HEK293 (cell line): Measurements from ENCODE around the gene MED13L.

Source experiments
- CTCF ChIA-PET: fragments of 350-600 bp; formaldehyde crosslinking; extraction: SDS; loops from one replicate; lab custom pipeline; 2021; ENCODE audit warnings: antibody characterized with exemption; lab: Yijun Ruan, JAX
- POLR2A ChIA-PET: fragments of 300-600 bp; formaldehyde crosslinking; extraction: SDS; loops from one replicate; lab custom pipeline; 2020; ENCODE audit warnings: antibody characterized with exemption, inconsistent platforms; lab: Yijun Ruan, JAX
- H3K27ac ChIP-seq: fragments of 200-500 bp; sonication (Bioruptor generic); 2 replicates; pipeline ENCODE4 v1.5.1; 2014; ENCODE audit warnings: low read depth, low read length, control low read depth, inconsistent platforms; ENCODE audit errors: extremely low read depth
- H3K36me3 ChIP-seq, 2 experiments: fragments of 200-500 bp in 1 of 2; sonication (Bioruptor generic) in 1 of 2; 1 replicate in 1 of 2; 2 replicates in 1 of 2; pipeline ENCODE4 v1.5.1; 2014 to 2017; ENCODE audit warnings: inconsistent platforms in 2 of 2, low read length in 2 of 2; ENCODE audit not compliant: control insufficient read depth in 2 of 2, insufficient read depth in 1 of 2
- H3K4me1 ChIP-seq: fragments of 200-500 bp; sonication (Bioruptor generic); 2 replicates; pipeline ENCODE4 v1.5.1; 2014; ENCODE audit warnings: mild to moderate bottlenecking, low read length, inconsistent platforms; ENCODE audit not compliant: control insufficient read depth, insufficient read depth
- H3K4me3 ChIP-seq: 2 replicates; pipeline ENCODE4 v1.5.1; 2011; ENCODE audit warnings: low read depth, mild to moderate bottlenecking, control low read depth, low read length, moderate library complexity
- H3K9me3 ChIP-seq: fragments of 200-500 bp; sonication (Bioruptor generic); 2 replicates; pipeline ENCODE4 v1.5.1; 2014; ENCODE audit warnings: low read depth, low read length, inconsistent platforms; ENCODE audit not compliant: control insufficient read depth, insufficient read depth
- HOXC10 ChIP-seq: sonication (generic); formaldehyde crosslinking; IDR thresholded peaks from 2 replicates; pipeline ENCODE4 v1.8.1; 2023; ENCODE audit warnings: mild to moderate bottlenecking, missing genetic modification reagents
- WT1 ChIP-seq: fragments of 450-650 bp; formaldehyde crosslinking; IDR thresholded peaks from 2 replicates; pipeline ENCODE4 v1.5.1; 2016; ENCODE audit warnings: missing biosample characterization, missing genetic modification characterization
- ZBTB17 ChIP-seq: fragments of 450-650 bp; formaldehyde crosslinking; IDR thresholded peaks from 2 replicates; pipeline ENCODE4 v1.5.1; 2016; ENCODE audit warnings: missing biosample characterization, missing genetic modification characterization
- ZBTB20 ChIP-seq: fragments of 450-650 bp; formaldehyde crosslinking; IDR thresholded peaks from 2 replicates; pipeline ENCODE4 v1.5.1; 2016; ENCODE audit warnings: missing biosample characterization, missing genetic modification characterization
- ZNF132 ChIP-seq: fragments of 450-650 bp; formaldehyde crosslinking; IDR thresholded peaks from 2 replicates; pipeline ENCODE4 v1.5.1; 2017; ENCODE audit warnings: missing biosample characterization, missing genetic modification characterization, borderline replicate concordance
- ZNF146 ChIP-seq: fragments of 450-650 bp; formaldehyde crosslinking; IDR thresholded peaks from 2 replicates; pipeline ENCODE4 v1.5.1; 2016; ENCODE audit warnings: missing biosample characterization, missing genetic modification characterization
- ZNF248 ChIP-seq: fragments of 450-650 bp; formaldehyde crosslinking; IDR thresholded peaks from 2 replicates; pipeline ENCODE4 v1.5.1; 2017; ENCODE audit warnings: missing biosample characterization, missing genetic modification characterization
- ZNF341 ChIP-seq: fragments of 450-650 bp; formaldehyde crosslinking; IDR thresholded peaks from 2 replicates; pipeline ENCODE4; 2016; ENCODE audit warnings: low read depth, missing biosample characterization, missing genetic modification characterization
- ZNF350 ChIP-seq: fragments of 450-650 bp; formaldehyde crosslinking; IDR thresholded peaks from 2 replicates; pipeline ENCODE4 v1.5.0; 2017; ENCODE audit warnings: missing biosample characterization, mild to moderate bottlenecking, missing genetic modification characterization
- ZNF366 ChIP-seq: fragments of 450-650 bp; formaldehyde crosslinking; conservative IDR thresholded peaks from 2 replicates; pipeline ENCODE4 v1.5.1; 2016; ENCODE audit warnings: missing biosample characterization, missing genetic modification characterization
- ZNF654 ChIP-seq: fragments of 450-650 bp; formaldehyde crosslinking; IDR thresholded peaks from 2 replicates; pipeline ENCODE4 v1.5.1; 2016; ENCODE audit warnings: low read depth, missing biosample characterization, missing genetic modification characterization
- ZNF707 ChIP-seq: fragments of 450-650 bp; formaldehyde crosslinking; IDR thresholded peaks from 2 replicates; pipeline ENCODE4 v1.5.1; 2016; ENCODE audit warnings: missing biosample characterization, missing genetic modification characterization
- TF ChIP-seq, protein P1 (sequence below): fragments of 450-650 bp; formaldehyde crosslinking; IDR thresholded peaks from 2 replicates; pipeline ENCODE4 v1.5.1; 2017; ENCODE audit warnings: missing biosample characterization, missing genetic modification characterization
- TF ChIP-seq, protein P2 (sequence below): fragments of 450-650 bp; formaldehyde crosslinking; IDR thresholded peaks from 2 replicates; pipeline ENCODE4 v1.5.1; 2016; ENCODE audit warnings: missing biosample characterization, missing genetic modification characterization
- TF ChIP-seq, protein P3 (sequence below): fragments of 450-650 bp; IDR thresholded peaks from 2 replicates; pipeline ENCODE4 v1.5.1; 2018; ENCODE audit warnings: missing biosample characterization, mild to moderate bottlenecking, missing genetic modification characterization
- TF ChIP-seq, protein P4 (sequence below): fragments of 450-650 bp; formaldehyde crosslinking; IDR thresholded peaks from 2 replicates; pipeline ENCODE4 v1.5.1; 2016; ENCODE audit warnings: missing biosample characterization, missing genetic modification characterization
- TF ChIP-seq, protein P5 (sequence below): fragments of 450-650 bp; formaldehyde crosslinking; IDR thresholded peaks from 2 replicates; pipeline ENCODE4 v1.5.1; 2016; ENCODE audit warnings: missing biosample characterization, missing genetic modification characterization

The MED13L gene

DNA sequence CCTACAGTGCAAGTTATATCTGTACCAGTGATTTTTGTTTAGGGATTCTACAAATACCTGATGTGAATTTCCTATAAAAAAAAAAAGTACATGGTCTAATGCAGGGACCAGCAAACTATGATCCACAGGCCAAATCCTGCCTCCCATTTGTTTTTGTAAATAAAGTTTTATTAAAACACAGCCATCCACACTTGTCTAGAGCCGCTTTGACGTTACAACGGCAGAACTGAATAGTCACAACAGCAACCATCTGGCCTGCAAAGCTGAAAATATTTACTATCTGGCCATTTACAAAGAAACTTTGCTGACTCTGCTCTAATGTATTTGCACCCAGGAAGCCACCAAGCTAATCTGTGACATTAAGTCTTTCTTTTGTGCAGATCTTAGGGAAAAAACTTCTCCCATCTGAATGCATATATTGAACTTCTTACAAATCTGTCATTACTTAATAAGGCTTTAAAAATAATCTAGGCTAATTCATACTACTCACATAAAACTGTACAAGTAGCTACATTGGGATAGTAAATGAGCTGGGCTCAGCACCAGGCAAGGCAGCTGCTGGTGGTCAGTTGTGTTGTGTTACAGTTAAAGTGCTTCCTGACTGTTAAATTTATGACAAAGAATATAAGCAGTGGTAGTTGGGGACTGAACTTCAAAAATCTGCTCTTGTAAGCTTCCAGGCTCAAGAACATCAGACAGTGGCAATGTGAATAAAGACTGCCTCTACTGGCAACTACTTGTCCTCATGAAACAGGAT lies 303.3 kb downstream of the MED13L start:
- CTCF ChIA-PET: interaction anchor here (0.7 to 0.9 kb wide), 2 partner anchors 8 to 9 kb away, joined by 3 to 6 read pairs; no protein-coding TSS in a partner anchor

DNA sequence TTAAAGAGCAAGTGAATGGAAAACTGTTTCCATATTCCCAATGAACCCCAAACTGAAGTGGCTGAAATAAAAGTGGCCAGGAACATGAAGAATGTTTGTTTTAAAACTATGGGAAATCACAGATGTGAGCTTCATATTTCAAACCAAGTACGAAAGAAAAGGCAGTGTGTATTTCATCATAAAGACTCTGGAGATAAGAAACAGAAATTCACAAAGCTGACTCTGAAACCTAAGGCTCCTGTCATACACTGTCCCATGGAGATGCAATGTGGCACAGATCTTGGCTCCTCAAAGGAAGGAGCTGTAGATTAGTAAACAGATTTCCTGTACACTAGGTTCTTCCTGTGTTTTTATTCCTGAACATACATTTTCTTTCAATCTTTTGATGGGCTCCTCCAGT lies 304.4 kb downstream of the MED13L start:
- no peaks in the 10 kb centered on the region for H3K4me1 ChIP-seq
- no peak for TF ChIP-seq ZNF146 (tag by site-specific recombination)
- TF ChIP-seq, protein P1, sequence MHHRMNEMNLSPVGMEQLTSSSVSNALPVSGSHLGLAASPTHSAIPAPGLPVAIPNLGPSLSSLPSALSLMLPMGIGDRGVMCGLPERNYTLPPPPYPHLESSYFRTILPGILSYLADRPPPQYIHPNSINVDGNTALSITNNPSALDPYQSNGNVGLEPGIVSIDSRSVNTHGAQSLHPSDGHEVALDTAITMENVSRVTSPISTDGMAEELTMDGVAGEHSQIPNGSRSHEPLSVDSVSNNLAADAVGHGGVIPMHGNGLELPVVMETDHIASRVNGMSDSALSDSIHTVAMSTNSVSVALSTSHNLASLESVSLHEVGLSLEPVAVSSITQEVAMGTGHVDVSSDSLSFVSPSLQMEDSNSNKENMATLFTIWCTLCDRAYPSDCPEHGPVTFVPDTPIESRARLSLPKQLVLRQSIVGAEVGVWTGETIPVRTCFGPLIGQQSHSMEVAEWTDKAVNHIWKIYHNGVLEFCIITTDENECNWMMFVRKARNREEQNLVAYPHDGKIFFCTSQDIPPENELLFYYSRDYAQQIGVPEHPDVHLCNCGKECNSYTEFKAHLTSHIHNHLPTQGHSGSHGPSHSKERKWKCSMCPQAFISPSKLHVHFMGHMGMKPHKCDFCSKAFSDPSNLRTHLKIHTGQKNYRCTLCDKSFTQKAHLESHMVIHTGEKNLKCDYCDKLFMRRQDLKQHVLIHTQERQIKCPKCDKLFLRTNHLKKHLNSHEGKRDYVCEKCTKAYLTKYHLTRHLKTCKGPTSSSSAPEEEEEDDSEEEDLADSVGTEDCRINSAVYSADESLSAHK: peak; percentile 43; the same call in 1 of the 2 replicates
- TF ChIP-seq, protein P2, sequence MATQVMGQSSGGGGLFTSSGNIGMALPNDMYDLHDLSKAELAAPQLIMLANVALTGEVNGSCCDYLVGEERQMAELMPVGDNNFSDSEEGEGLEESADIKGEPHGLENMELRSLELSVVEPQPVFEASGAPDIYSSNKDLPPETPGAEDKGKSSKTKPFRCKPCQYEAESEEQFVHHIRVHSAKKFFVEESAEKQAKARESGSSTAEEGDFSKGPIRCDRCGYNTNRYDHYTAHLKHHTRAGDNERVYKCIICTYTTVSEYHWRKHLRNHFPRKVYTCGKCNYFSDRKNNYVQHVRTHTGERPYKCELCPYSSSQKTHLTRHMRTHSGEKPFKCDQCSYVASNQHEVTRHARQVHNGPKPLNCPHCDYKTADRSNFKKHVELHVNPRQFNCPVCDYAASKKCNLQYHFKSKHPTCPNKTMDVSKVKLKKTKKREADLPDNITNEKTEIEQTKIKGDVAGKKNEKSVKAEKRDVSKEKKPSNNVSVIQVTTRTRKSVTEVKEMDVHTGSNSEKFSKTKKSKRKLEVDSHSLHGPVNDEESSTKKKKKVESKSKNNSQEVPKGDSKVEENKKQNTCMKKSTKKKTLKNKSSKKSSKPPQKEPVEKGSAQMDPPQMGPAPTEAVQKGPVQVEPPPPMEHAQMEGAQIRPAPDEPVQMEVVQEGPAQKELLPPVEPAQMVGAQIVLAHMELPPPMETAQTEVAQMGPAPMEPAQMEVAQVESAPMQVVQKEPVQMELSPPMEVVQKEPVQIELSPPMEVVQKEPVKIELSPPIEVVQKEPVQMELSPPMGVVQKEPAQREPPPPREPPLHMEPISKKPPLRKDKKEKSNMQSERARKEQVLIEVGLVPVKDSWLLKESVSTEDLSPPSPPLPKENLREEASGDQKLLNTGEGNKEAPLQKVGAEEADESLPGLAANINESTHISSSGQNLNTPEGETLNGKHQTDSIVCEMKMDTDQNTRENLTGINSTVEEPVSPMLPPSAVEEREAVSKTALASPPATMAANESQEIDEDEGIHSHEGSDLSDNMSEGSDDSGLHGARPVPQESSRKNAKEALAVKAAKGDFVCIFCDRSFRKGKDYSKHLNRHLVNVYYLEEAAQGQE (tag by site-specific recombination): no peak
- no peak for TF ChIP-seq ZNF654 (tag by site-specific recombination)
- H3K27ac ChIP-seq: no peak overlapping the region
- POLR2A ChIA-PET: no interaction called here
- CTCF ChIA-PET: interaction anchor here (0.5 to 0.7 kb wide), 3 partner anchors 31 to 1978 kb away, joined by 4 to 6 read pairs (median 4); no protein-coding TSS in a partner anchor
- H3K4me3 ChIP-seq: no peak overlapping the region
- H3K36me3 ChIP-seq: peaks cover 21 to 62% of the 10 kb centered on the region in 2 experiments
- no peaks in the 10 kb centered on the region for H3K9me3 ChIP-seq

More for the DNA sequence above, 303.3 kb downstream of the MED13L start:
- H3K9me3 ChIP-seq: no peaks in the 10 kb centered on the region
- TF ChIP-seq ZNF341 (tag by site-specific recombination): no peak
- POLR2A ChIA-PET: no interaction called here
- H3K4me1 ChIP-seq: no peaks in the 10 kb centered on the region
- no peak overlapping the region for H3K27ac ChIP-seq
- H3K36me3 ChIP-seq: peaks cover 14 to 54% of the 10 kb centered on the region in 2 experiments
- H3K4me3 ChIP-seq: no peak overlapping the region

DNA sequence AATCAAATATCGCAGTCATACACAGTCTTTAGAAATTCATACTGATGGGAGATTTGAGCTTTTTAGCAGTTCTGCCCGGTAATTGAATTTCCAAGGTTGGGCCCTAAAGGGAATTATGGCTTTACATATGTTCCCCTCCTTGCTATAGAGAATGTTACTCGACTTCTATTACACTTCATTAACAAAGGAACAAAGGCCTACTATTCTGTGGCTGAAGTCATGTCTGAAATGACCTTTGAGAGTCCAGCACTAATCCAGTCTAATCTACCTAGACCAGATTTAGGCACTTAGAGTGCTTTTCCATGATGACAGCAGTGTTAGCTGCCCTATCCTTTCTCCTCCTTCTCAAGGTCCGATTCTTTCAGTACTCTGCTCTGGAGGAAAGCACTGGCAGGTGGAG lies 305.3 kb downstream of the MED13L start:
- H3K27ac ChIP-seq: no peak overlapping the region
- POLR2A ChIA-PET: no interaction called here
- CTCF ChIA-PET: interaction anchor here (0.5 kb wide), 2 partner anchors 26 to 31 kb away, joined by 3 to 4 read pairs; no protein-coding TSS in a partner anchor

More for the DNA sequence above, 305.3 kb downstream of the MED13L start:
- no peak overlapping the region for H3K4me3 ChIP-seq
- TF ChIP-seq ZNF132 (tag by site-specific recombination): no peak
- no peak for TF ChIP-seq ZNF350 (tag by site-specific recombination)
- TF ChIP-seq, protein P3, sequence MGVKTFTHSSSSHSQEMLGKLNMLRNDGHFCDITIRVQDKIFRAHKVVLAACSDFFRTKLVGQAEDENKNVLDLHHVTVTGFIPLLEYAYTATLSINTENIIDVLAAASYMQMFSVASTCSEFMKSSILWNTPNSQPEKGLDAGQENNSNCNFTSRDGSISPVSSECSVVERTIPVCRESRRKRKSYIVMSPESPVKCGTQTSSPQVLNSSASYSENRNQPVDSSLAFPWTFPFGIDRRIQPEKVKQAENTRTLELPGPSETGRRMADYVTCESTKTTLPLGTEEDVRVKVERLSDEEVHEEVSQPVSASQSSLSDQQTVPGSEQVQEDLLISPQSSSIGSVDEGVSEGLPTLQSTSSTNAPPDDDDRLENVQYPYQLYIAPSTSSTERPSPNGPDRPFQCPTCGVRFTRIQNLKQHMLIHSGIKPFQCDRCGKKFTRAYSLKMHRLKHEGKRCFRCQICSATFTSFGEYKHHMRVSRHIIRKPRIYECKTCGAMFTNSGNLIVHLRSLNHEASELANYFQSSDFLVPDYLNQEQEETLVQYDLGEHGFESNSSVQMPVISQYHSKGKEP (tag by site-specific recombination): no peak
- TF ChIP-seq, protein P4, sequence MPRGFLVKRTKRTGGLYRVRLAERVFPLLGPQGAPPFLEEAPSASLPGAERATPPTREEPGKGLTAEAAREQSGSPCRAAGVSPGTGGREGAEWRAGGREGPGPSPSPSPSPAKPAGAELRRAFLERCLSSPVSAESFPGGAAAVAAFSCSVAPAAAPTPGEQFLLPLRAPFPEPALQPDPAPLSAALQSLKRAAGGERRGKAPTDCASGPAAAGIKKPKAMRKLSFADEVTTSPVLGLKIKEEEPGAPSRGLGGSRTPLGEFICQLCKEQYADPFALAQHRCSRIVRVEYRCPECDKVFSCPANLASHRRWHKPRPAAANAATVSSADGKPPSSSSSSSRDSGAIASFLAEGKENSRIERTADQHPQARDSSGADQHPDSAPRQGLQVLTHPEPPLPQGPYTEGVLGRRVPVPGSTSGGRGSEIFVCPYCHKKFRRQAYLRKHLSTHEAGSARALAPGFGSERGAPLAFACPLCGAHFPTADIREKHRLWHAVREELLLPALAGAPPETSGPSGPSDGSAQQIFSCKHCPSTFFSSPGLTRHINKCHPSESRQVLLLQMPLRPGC: no peak
- no peak for TF ChIP-seq ZBTB20 (tag by site-specific recombination)
- TF ChIP-seq ZNF707 (tag by site-specific recombination): no peak
- TF ChIP-seq HOXC10 (CRISPR knock-in tag): no peak
- TF ChIP-seq ZBTB17 (tag by site-specific recombination): no peak
- no peak for TF ChIP-seq ZNF248 (tag by site-specific recombination)
- no peak for TF ChIP-seq ZNF366 (tag by site-specific recombination)
- TF ChIP-seq WT1: no peak
- TF ChIP-seq, protein P5, sequence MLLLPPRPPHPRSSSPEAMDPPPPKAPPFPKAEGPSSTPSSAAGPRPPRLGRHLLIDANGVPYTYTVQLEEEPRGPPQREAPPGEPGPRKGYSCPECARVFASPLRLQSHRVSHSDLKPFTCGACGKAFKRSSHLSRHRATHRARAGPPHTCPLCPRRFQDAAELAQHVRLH (tag by site-specific recombination): no peak
- no peaks in the 10 kb centered on the region for H3K9me3 ChIP-seq
- peaks cover 21 to 69% of the 10 kb centered on the region in 2 experiments for H3K36me3 ChIP-seq
- H3K4me1 ChIP-seq: no peaks in the 10 kb centered on the region
